NCI-H2196 (cell line): ENCODE data around the gene C2CD4C.
"Not testable (repeated sequence)": the region's sequence is repeated elsewhere in the genome, so short reads cannot be mapped to it uniquely, and the experiment has no call there.

Experiments used
- DNase-seq: peaks from one replicate; lab custom pipeline; 2025; ENCODE audit not compliant: unreplicated experiment; lab: John Stamatoyannopoulos, UW

The C2CD4C gene

DNA sequence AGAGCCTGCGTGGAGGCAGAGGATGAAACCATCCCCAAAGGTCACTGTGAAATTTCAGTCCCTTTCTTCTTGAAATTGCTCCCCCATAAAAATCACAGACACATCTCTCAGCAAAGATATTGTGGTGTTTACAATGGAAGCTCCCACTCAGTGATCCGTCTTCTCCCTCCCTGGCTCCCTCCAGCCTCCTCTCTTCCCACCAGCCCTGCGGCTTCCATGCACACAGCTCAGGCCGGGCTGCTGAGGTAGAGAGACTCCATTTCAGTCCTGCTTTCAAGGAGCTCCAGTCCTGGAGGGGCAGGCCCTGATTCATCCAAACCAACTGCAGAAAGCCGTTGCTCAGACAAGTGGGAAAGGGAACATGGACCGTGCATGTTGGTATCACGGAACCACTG, 40.3 kb downstream of the C2CD4C start:
- DNase-seq: no peak

- no peak for DNase-seq
Observed at GRCh38 chr19:367963-368629, 40.9 kb downstream of the C2CD4C start.

GRCh38 chr19:367561-367960, 41.4 kb downstream of the C2CD4C start:
- no peak for DNase-seq

DNA sequence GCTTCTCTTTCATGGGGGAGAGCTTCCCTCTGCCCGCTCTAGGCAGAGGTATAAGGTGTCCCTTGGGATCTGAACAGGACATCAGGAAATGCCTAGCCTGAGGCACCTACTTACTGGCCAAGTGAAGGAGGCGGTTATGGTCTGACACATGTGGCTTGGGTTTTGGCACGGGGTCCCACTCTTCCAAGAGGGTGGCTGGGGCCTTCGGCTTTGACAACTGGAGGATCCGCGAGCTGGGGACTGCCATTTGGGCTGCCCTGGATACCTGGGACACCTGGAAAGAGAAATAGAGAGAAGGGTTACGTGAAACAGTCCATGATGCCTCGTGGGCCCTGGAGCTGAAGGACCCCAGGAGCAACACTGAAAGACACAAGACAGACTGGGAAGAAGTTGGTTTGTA, 42.0 kb downstream of the C2CD4C start:
- no peak for DNase-seq

- no peak for DNase-seq
Observed at GRCh38 chr19:366205-366783, 42.7 kb downstream of the C2CD4C start.

GRCh38 chr19:364496-365287, 44.3 kb downstream of the C2CD4C start:
- no peak for DNase-seq

DNA sequence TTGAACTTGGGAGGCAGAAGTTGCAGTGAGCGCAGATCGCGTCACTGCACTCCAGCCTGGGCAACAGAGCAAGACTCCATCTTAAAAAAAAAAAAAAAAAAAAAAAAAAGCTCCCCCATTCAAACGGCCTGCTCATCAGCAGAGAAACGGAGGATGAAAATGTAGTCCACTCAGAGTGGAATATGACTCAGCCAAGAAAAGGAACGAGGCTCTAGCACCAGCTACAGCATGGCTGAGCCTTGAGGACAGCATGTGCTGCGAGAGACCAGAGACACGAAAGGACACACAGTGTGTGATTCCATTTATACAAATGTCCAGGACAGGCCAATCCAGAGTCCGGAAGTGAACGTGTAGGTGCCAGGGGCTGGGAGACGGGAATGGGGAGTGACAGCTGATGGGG, 46.3 kb downstream of the C2CD4C start:
- no peak for DNase-seq

GRCh38 chr19:362154-362553, 46.8 kb downstream of the C2CD4C start:
- DNase-seq: no peak

GRCh38 chr19:359653-359925, 49.4 kb downstream of the C2CD4C start:
- no peak for DNase-seq

GRCh38 chr19:355536-355935, 53.4 kb downstream of the C2CD4C start:
- DNase-seq: not testable (repeated sequence)
